CD4-positive, alpha-beta memory T cell (primary cell): ENCODE measurements around the gene IL22RA1. TPM values are rescaled to one million over a fixed set of nuclear protein-coding genes. Genes with fewer than 3 reads are reported as not detected.

ENCODE experiments used
- CTCF ChIA-PET: fragments of 350-600 bp; sonication (Branson Sonifier 250); formaldehyde crosslinking; loops from one replicate; lab custom pipeline; 2021; ENCODE audit warnings: inconsistent platforms; ENCODE audit not compliant: partially characterized antibody; lab: Charles Lee
- POLR2A ChIA-PET: fragments of 350-600 bp; sonication (Branson Sonifier 250); formaldehyde crosslinking; loops from one replicate; lab custom pipeline; 2021; ENCODE audit not compliant: partially characterized antibody; lab: Charles Lee
- DNase-seq, 5 donors: peaks; one replicate each; pipeline versions ENCODE4 v3.0.0 to v3.0.0-alpha.2; 2020 to 2022; ENCODE audit warnings: mixed read lengths in 1 of 5
- H3K27ac ChIP-seq: one replicate; pipeline ENCODE4 v1.7.0; 2013; ENCODE audit warnings: low read depth, low read length
- H3K27me3 ChIP-seq: 2 replicates; pipeline ENCODE4 v1.7.0; 2013; ENCODE audit warnings: mild to moderate bottlenecking, low read length, moderate library complexity; ENCODE audit not compliant: insufficient read depth
- H3K36me3 ChIP-seq: 2 replicates; pipeline ENCODE4 v1.7.0; 2013; ENCODE audit warnings: mild to moderate bottlenecking, low read length, moderate library complexity; ENCODE audit not compliant: insufficient read depth
- H3K4me1 ChIP-seq: 2 replicates; pipeline ENCODE4 v1.7.0; 2013; ENCODE audit warnings: mild to moderate bottlenecking, low read length, moderate library complexity; ENCODE audit not compliant: insufficient read depth
- H3K4me3 ChIP-seq, 2 donors: one replicate each; pipeline ENCODE4 v1.7.0; 2013; ENCODE audit warnings: low read length in 2 of 2, mild to moderate bottlenecking in 1 of 2
- H3K9me3 ChIP-seq, 2 donors: one replicate each; pipeline ENCODE4 v1.7.0; 2013; ENCODE audit warnings: low read length in 2 of 2, control low read depth in 1 of 2; ENCODE audit not compliant: control insufficient read depth in 1 of 2
- H3K27ac Mint-ChIP-seq, 7 donors: one replicate each; pipeline ENCODE4 v1.8.0; 2020 to 2021; ENCODE audit warnings: mixed read lengths in 7 of 7, mild to moderate bottlenecking in 6 of 7, inconsistent platforms in 3 of 7, moderate library complexity in 3 of 7
- H3K27me3 Mint-ChIP-seq, 2 donors: one replicate each; pipeline ENCODE4 v1.8.0; 2020 to 2021; ENCODE audit warnings: mixed read lengths in 2 of 2
- H3K36me3 Mint-ChIP-seq, 2 donors: one replicate each; pipeline ENCODE4 v1.8.0; 2020 to 2021; ENCODE audit warnings: mixed read lengths in 2 of 2, inconsistent platforms in 1 of 2, mild to moderate bottlenecking in 1 of 2
- H3K4me1 Mint-ChIP-seq, 4 donors: one replicate each; pipeline ENCODE4 v1.8.0; 2020 to 2021; ENCODE audit warnings: mixed read lengths in 4 of 4, mild to moderate bottlenecking in 1 of 4
- H3K4me3 Mint-ChIP-seq, 8 donors: one replicate each; pipeline ENCODE4 v1.8.0; 2020 to 2021; ENCODE audit warnings: mixed read lengths in 8 of 8, mild to moderate bottlenecking in 7 of 8, moderate library complexity in 6 of 8, inconsistent platforms in 3 of 8
- H3K9me3 Mint-ChIP-seq, 8 donors: one replicate each; pipeline ENCODE4 v1.8.0; 2020 to 2021; ENCODE audit warnings: mixed read lengths in 8 of 8, mild to moderate bottlenecking in 5 of 8, inconsistent platforms in 3 of 8, moderate library complexity in 1 of 8
- intact Hi-C: fragments of 100-400 bp; cut with micrococcal nuclease; formaldehyde crosslinking; loops from one replicate; pipeline ENCODE4 v1.15.1; 2023
- polyA plus RNA-seq, 2 donors: library from polyadenylated mRNA; unstranded; fragments of 300-500 nt; fragmentation: Illumina TruSeq; gene quantifications; one replicate each; pipeline ENCODE4 v1.2.3, GENCODE V29; 2021
- total RNA-seq, 2 experiments: library from RNA; stranded (reverse); gene quantifications; one replicate each; pipeline ENCODE4 v1.2.3, GENCODE V29; 2021

The IL22RA1 gene
- total and polyA plus RNA-seq, 4 experiments from 2014 or later = not detected

GRCh38 chr1:24086466-24086865 lies 56.5 kb downstream of the IL22RA1 start:
- no peaks in the 10 kb centered on the region for H3K9me3 ChIP-seq
- H3K4me3 Mint-ChIP-seq = no peak overlapping the region
- no peaks in the 10 kb centered on the region for H3K4me1 Mint-ChIP-seq
- POLR2A ChIA-PET = no interaction called here
- peaks cover 0 to 3% (median 0%) of the 10 kb centered on the region in 8 donors for H3K9me3 Mint-ChIP-seq
- H3K27me3 ChIP-seq = no peaks in the 10 kb centered on the region
- H3K36me3 ChIP-seq = no peaks in the 10 kb centered on the region
- CTCF ChIA-PET = interaction anchor here (0.6 kb wide), 1 partner anchor 603 kb away, joined by 3 read pairs; no protein-coding TSS in a partner anchor
- H3K4me3 ChIP-seq = no peak overlapping the region
- H3K27ac ChIP-seq = no peak overlapping the region
- no peak overlapping the region for H3K27ac Mint-ChIP-seq
- no peak for DNase-seq
- no peaks in the 10 kb centered on the region for H3K36me3 Mint-ChIP-seq
- H3K4me1 ChIP-seq = no peaks in the 10 kb centered on the region
- intact Hi-C loops = no loop called here
- peaks cover 4 to 7% of the 10 kb centered on the region in 2 donors for H3K27me3 Mint-ChIP-seq

GRCh38 chr1:24085546-24085945 lies 57.4 kb downstream of the IL22RA1 start:
- H3K9me3 Mint-ChIP-seq = peaks cover 0 to 3% (median 0%) of the 10 kb centered on the region in 8 donors
- H3K36me3 Mint-ChIP-seq = no peaks in the 10 kb centered on the region
- H3K27me3 Mint-ChIP-seq = peaks cover 4 to 7% of the 10 kb centered on the region in 2 donors
- Histone ChIP-seq H3K4me3 (no peak overlapping the region), H3K36me3 (no peaks in the 10 kb centered on the region), H3K27ac (no peak overlapping the region), H3K9me3 (no peaks in the 10 kb centered on the region), H3K4me1 (no peaks in the 10 kb centered on the region), H3K27me3 (no peaks in the 10 kb centered on the region)
- no peak for DNase-seq
- ChIA-PET CTCF (no interaction called here), POLR2A (no interaction called here)
- H3K4me1 Mint-ChIP-seq = no peaks in the 10 kb centered on the region
- intact Hi-C loops = no loop called here
- H3K4me3 Mint-ChIP-seq = no peak overlapping the region
- H3K27ac Mint-ChIP-seq = no peak overlapping the region

- Histone ChIP-seq H3K36me3 (no peaks in the 10 kb centered on the region), H3K9me3 (no peaks in the 10 kb centered on the region), H3K4me3 (no peak overlapping the region), H3K27ac (no peak overlapping the region), H3K4me1 (no peaks in the 10 kb centered on the region), H3K27me3 (no peaks in the 10 kb centered on the region)
- intact Hi-C loops = no loop called here
- H3K9me3 Mint-ChIP-seq = peaks cover 0 to 3% (median 0%) of the 10 kb centered on the region in 8 donors
- POLR2A ChIA-PET = no interaction called here
- H3K4me3 Mint-ChIP-seq = no peak overlapping the region
- H3K36me3 Mint-ChIP-seq = no peaks in the 10 kb centered on the region
- no peak for DNase-seq
- peaks cover 4 to 10% of the 10 kb centered on the region in 2 donors for H3K27me3 Mint-ChIP-seq
- no peaks in the 10 kb centered on the region for H3K4me1 Mint-ChIP-seq
- CTCF ChIA-PET = no interaction called here
- no peak overlapping the region for H3K27ac Mint-ChIP-seq
Observed at GRCh38 chr1:24085007-24085406, 57.9 kb downstream of the IL22RA1 start.

- Histone ChIP-seq H3K4me3 (no peak overlapping the region), H3K9me3 (no peaks in the 10 kb centered on the region), H3K4me1 (no peaks in the 10 kb centered on the region), H3K27ac (no peak overlapping the region), H3K36me3 (no peaks in the 10 kb centered on the region), H3K27me3 (no peaks in the 10 kb centered on the region)
- peaks cover 4 to 10% of the 10 kb centered on the region in 2 donors for H3K27me3 Mint-ChIP-seq
- POLR2A ChIA-PET = no interaction called here
- H3K4me3 Mint-ChIP-seq = no peak overlapping the region
- DNase-seq = no peak
- CTCF ChIA-PET = no interaction called here
- H3K9me3 Mint-ChIP-seq = peaks cover 0 to 3% (median 0%) of the 10 kb centered on the region in 8 donors
- no peaks in the 10 kb centered on the region for H3K4me1 Mint-ChIP-seq
- no peak overlapping the region for H3K27ac Mint-ChIP-seq
- no peaks in the 10 kb centered on the region for H3K36me3 Mint-ChIP-seq
- intact Hi-C loops = no loop called here
Observed at GRCh38 chr1:24084050-24084449, 58.9 kb downstream of the IL22RA1 start.

GRCh38 chr1:24082372-24082771 lies 60.6 kb downstream of the IL22RA1 start:
- H3K4me3 Mint-ChIP-seq = no peak overlapping the region
- H3K27ac ChIP-seq = no peak overlapping the region
- no peak overlapping the region for H3K4me3 ChIP-seq
- no peaks in the 10 kb centered on the region for H3K4me1 Mint-ChIP-seq
- no peak overlapping the region for H3K27ac Mint-ChIP-seq
- peaks cover 0 to 3% (median 0%) of the 10 kb centered on the region in 8 donors for H3K9me3 Mint-ChIP-seq
- H3K9me3 ChIP-seq = no peaks in the 10 kb centered on the region
- H3K36me3 Mint-ChIP-seq = no peaks in the 10 kb centered on the region
- H3K27me3 ChIP-seq = no peaks in the 10 kb centered on the region
- POLR2A ChIA-PET = no interaction called here
- no peak for DNase-seq
- CTCF ChIA-PET = interaction anchor here (2.5 kb wide), 1 partner anchor 11 kb away, joined by 10 read pairs; no protein-coding TSS in a partner anchor
- peaks cover 2 to 10% of the 10 kb centered on the region in 2 donors for H3K27me3 Mint-ChIP-seq
- no peaks in the 10 kb centered on the region for H3K36me3 ChIP-seq
- intact Hi-C loops = no loop called here
- H3K4me1 ChIP-seq = no peaks in the 10 kb centered on the region

GRCh38 chr1:24081190-24081589 lies 61.8 kb downstream of the IL22RA1 start:
- H3K36me3 ChIP-seq = no peaks in the 10 kb centered on the region
- intact Hi-C loops = no loop called here
- H3K27me3 ChIP-seq = no peaks in the 10 kb centered on the region
- H3K4me1 ChIP-seq = no peaks in the 10 kb centered on the region
- no peak overlapping the region for H3K27ac ChIP-seq
- DNase-seq = no peak
- Mint-ChIP-seq H3K36me3 (no peaks in the 10 kb centered on the region), H3K27me3 (peaks cover 0 to 7% of the 10 kb centered on the region in 2 donors), H3K4me1 (no peaks in the 10 kb centered on the region), H3K4me3 (no peak overlapping the region), H3K9me3 (peaks cover 0 to 3% (median 0%) of the 10 kb centered on the region in 8 donors), H3K27ac (no peak overlapping the region)
- POLR2A ChIA-PET = no interaction called here
- no peak overlapping the region for H3K4me3 ChIP-seq
- CTCF ChIA-PET = interaction anchor here (2.5 kb wide), 1 partner anchor 9 kb away, joined by 10 read pairs; no protein-coding TSS in a partner anchor
- H3K9me3 ChIP-seq = no peaks in the 10 kb centered on the region

GRCh38 chr1:24080131-24080530 lies 62.8 kb downstream of the IL22RA1 start:
- POLR2A ChIA-PET = no interaction called here
- CTCF ChIA-PET = no interaction called here
- Histone ChIP-seq H3K27me3 (no peaks in the 10 kb centered on the region), H3K27ac (no peak overlapping the region), H3K9me3 (no peaks in the 10 kb centered on the region), H3K36me3 (no peaks in the 10 kb centered on the region), H3K4me1 (no peaks in the 10 kb centered on the region), H3K4me3 (no peak overlapping the region)
- no peak for DNase-seq
- Mint-ChIP-seq H3K9me3 (no peaks in the 10 kb centered on the region), H3K4me1 (no peaks in the 10 kb centered on the region), H3K36me3 (no peaks in the 10 kb centered on the region), H3K27me3 (peaks cover 0 to 7% of the 10 kb centered on the region in 2 donors), H3K4me3 (no peak overlapping the region), H3K27ac (no peak overlapping the region)
- intact Hi-C loops = no loop called here
